GM23338 (cell line): ENCODE data around the gene PRSS21. TPM values are rescaled to one million over a fixed set of nuclear protein-coding genes. Genes with fewer than 3 reads are reported as not detected.

Experiments used
- ATAC-seq: fragments of 200-7000 bp; cut with Tn5 transposase; 3 replicates; pipeline ENCODE4 v1.9.1; 2020
- DNase-seq: peaks from one replicate; pipeline ENCODE4 v3.0.0-alpha.2; 2015; ENCODE audit warnings: low spot score
- H2AFZ ChIP-seq: fragments of 200-600 bp; sonication (generic); 2 replicates; pipeline ENCODE4 v1.8.0; 2016; ENCODE audit warnings: antibody characterized with exemption, mild to moderate bottlenecking, moderate library complexity
- H3F3A ChIP-seq: fragments of 200-600 bp; sonication (generic); replicated peaks from 2 replicates; pipeline ENCODE4 v1.8.0; 2017; ENCODE audit warnings: antibody characterized with exemption, mixed run types, low read depth
- H3K27ac ChIP-seq: fragments of 200-600 bp; sonication (generic); 2 replicates; pipeline ENCODE4 v1.6.1; 2016; ENCODE audit warnings: low read depth
- H3K27me3 ChIP-seq: fragments of 200-600 bp; sonication (generic); 2 replicates; pipeline ENCODE4 v1.8.0; 2016; ENCODE audit warnings: mild to moderate bottlenecking, mixed run types, moderate library complexity; ENCODE audit not compliant: insufficient read depth
- H3K36me3 ChIP-seq: fragments of 200-600 bp; sonication (generic); 2 replicates; pipeline ENCODE4 v1.8.0; 2016; ENCODE audit warnings: mild to moderate bottlenecking; ENCODE audit not compliant: insufficient read depth
- H3K4me1 ChIP-seq: fragments of 200-600 bp; sonication (generic); 2 replicates; pipeline ENCODE4 v1.8.0; 2016; ENCODE audit warnings: mild to moderate bottlenecking, moderate library complexity; ENCODE audit not compliant: insufficient read depth
- H3K4me2 ChIP-seq: fragments of 200-600 bp; sonication (generic); 2 replicates; pipeline ENCODE4 v1.7.1; 2017; ENCODE audit warnings: mixed run types
- H3K4me3 ChIP-seq: fragments of 200-600 bp; sonication (generic); 2 replicates; pipeline ENCODE4 v1.6.1; 2016; ENCODE audit warnings: mixed run types
- H3K79me2 ChIP-seq: fragments of 200-600 bp; sonication (generic); replicated peaks from 2 replicates; pipeline ENCODE4 v1.8.0; 2017; ENCODE audit warnings: mild to moderate bottlenecking; ENCODE audit not compliant: insufficient read depth
- H3K9me2 ChIP-seq: fragments of 200-600 bp; sonication (generic); 2 replicates; pipeline ENCODE4 v1.8.0; 2017; ENCODE audit not compliant: insufficient read depth
- H4K20me1 ChIP-seq: fragments of 200-600 bp; sonication (generic); replicated peaks from 2 replicates; pipeline ENCODE4 v1.8.0; 2017; ENCODE audit warnings: mild to moderate bottlenecking; ENCODE audit not compliant: insufficient read depth
- H3K27ac Mint-ChIP-seq: 2 replicates; pipeline ENCODE4 v1.8.0; 2020; ENCODE audit warnings: inconsistent platforms, mild to moderate bottlenecking, moderate library complexity, mixed read lengths
- H3K27me3 Mint-ChIP-seq: 3 replicates; pipeline ENCODE4 v1.8.0; 2022; ENCODE audit warnings: low read depth, mild to moderate bottlenecking, moderate library complexity, mixed read lengths, inconsistent platforms; ENCODE audit not compliant: insufficient read depth, poor library complexity
- H3K36me3 Mint-ChIP-seq: 3 replicates; pipeline ENCODE4 v1.8.0; 2021; ENCODE audit warnings: low read depth, mild to moderate bottlenecking, inconsistent platforms, moderate library complexity, mixed read lengths
- H3K4me1 Mint-ChIP-seq: 3 replicates; pipeline ENCODE4 v1.8.0; 2020; ENCODE audit warnings: mild to moderate bottlenecking, inconsistent platforms, mixed read lengths
- H3K4me3 Mint-ChIP-seq: 3 replicates; pipeline ENCODE4 v1.8.0; 2021; ENCODE audit warnings: moderate library complexity, mild to moderate bottlenecking, inconsistent platforms, mixed read lengths
- H3K9me3 Mint-ChIP-seq: 3 replicates; pipeline ENCODE4 v1.8.0; 2020; ENCODE audit warnings: moderate library complexity, mild to moderate bottlenecking, inconsistent platforms, mixed read lengths
- CREB1 ChIP-seq: fragments of 250-450 bp; sonication (Bioruptor Pico); IDR thresholded peaks from 2 replicates; pipeline ENCODE4 v1.5.0; 2020; ENCODE audit warnings: low read depth, mild to moderate bottlenecking, moderate library complexity
- CTCF ChIP-seq, 2 experiments: fragments of 200-600 bp in 1 of 2; sonication (generic) in 1 of 2; conservative IDR thresholded peaks; 2 replicates each; pipeline versions ENCODE4 v1.5.1 to v1.6.1; 2016 to 2017; ENCODE audit warnings: antibody characterized with exemption in 2 of 2, low read depth in 2 of 2, mild to moderate bottlenecking in 2 of 2, moderate library complexity in 1 of 2
- ETS1 ChIP-seq: IDR thresholded peaks from 2 replicates; pipeline ENCODE4 v1.6.1; 2016; ENCODE audit warnings: antibody characterized with exemption
- EZH2 ChIP-seq: fragments of 200-600 bp; sonication (generic); IDR thresholded peaks from one replicate; pipeline ENCODE4 v1.8.0; 2017; ENCODE audit warnings: antibody characterized with exemption, mild to moderate bottlenecking, low read depth; ENCODE audit not compliant: unreplicated experiment
- EZH2phosphoT487 ChIP-seq: fragments of 200-600 bp; sonication (generic); IDR thresholded peaks from one replicate; pipeline ENCODE4 v1.8.1; 2018; ENCODE audit warnings: antibody characterized with exemption; ENCODE audit not compliant: unreplicated experiment
- JUNB ChIP-seq: IDR thresholded peaks from one replicate; pipeline ENCODE4 v1.6.1; 2016; ENCODE audit warnings: antibody characterized with exemption; ENCODE audit not compliant: unreplicated experiment
- NANOG ChIP-seq: IDR thresholded peaks from 2 replicates; pipeline ENCODE4 v1.6.1; 2016; ENCODE audit warnings: antibody characterized with exemption, borderline replicate concordance
- POLR2AphosphoS5 ChIP-seq: IDR thresholded peaks from 2 replicates; pipeline ENCODE4 v1.6.1; 2016; ENCODE audit warnings: antibody characterized with exemption, low read depth
- REST ChIP-seq: IDR thresholded peaks from one replicate; pipeline ENCODE4 v1.6.1; 2018; ENCODE audit warnings: antibody characterized with exemption; ENCODE audit not compliant: unreplicated experiment
- STAT1 ChIP-seq: IDR thresholded peaks from one replicate; pipeline ENCODE4 v1.6.1; 2016; ENCODE audit warnings: antibody characterized with exemption; ENCODE audit not compliant: unreplicated experiment
- ZNF114 ChIP-seq: fragments of 250-450 bp; sonication (Bioruptor Pico); IDR thresholded peaks from 2 replicates; pipeline ENCODE4 v1.5.0; 2020; ENCODE audit warnings: mild to moderate bottlenecking, moderate library complexity
- ZNF331 ChIP-seq: fragments of 250-450 bp; sonication (Bioruptor Pico); IDR thresholded peaks from 2 replicates; pipeline ENCODE4 v1.5.0; 2020; ENCODE audit warnings: low read depth, mild to moderate bottlenecking, moderate library complexity
- ZNF462 ChIP-seq: fragments of 250-450 bp; sonication (Bioruptor Pico); IDR thresholded peaks from 2 replicates; pipeline ENCODE4 v1.5.0; 2020; ENCODE audit warnings: mild to moderate bottlenecking, moderate library complexity
- polyA plus RNA-seq: library from polyadenylated mRNA; unstranded; fragments of >200 nt; fragmentation: Nextera tagmentation; extraction: Ambion mirVana; gene quantifications from 2 replicates; pipeline ENCODE4 v1.2.1, GENCODE V29; 2016
- total RNA-seq: library from RNA; depleted of rRNA; stranded (reverse); fragments of >200 nt; shearing (Covaris generic); gene quantifications from 2 replicates; pipeline ENCODE4 v1.2.3, GENCODE V29; 2014

PRSS21 gene
- total and polyA plus RNA-seq, 2 experiments from 2014 or later, result 2.4 to 3.1 TPM

GRCh38 chr16:2853531-2854073 is 36.6 kb downstream of the PRSS21 start:
- DNase-seq, result no peak
- Histone ChIP-seq H3K36me3 (no peaks in the 10 kb centered on the region), H4K20me1 (no peaks in the 10 kb centered on the region), H3K27me3 (peaks cover 10% of the 10 kb centered on the region), H3K9me2 (no peaks in the 10 kb centered on the region), H3K79me2 (no peaks in the 10 kb centered on the region), H3K4me3 (no peak overlapping the region), H2AFZ (no peak overlapping the region), H3K27ac (no peak overlapping the region), H3K4me2 (no peak overlapping the region), H3K4me1 (no peaks in the 10 kb centered on the region), H3F3A (no peaks in the 10 kb centered on the region)
- TF ChIP-seq NANOG (no peak), EZH2phosphoT487 (no peak), ZNF462 (CRISPR knock-in tag) (no peak), CTCF (conservative IDR thresholded peaks at IDR 0.05; ENCODE audit: low read depth in 2 of 2) (no peak), ZNF331 (CRISPR knock-in tag) (no peak), EZH2 (no peak), CREB1 (CRISPR knock-in tag) (no peak), JUNB (no peak), STAT1 (no peak), REST (no peak), POLR2AphosphoS5 (no peak), ZNF114 (CRISPR knock-in tag) (no peak), ETS1 (no peak)
- ATAC-seq, result no peak
- Mint-ChIP-seq H3K27me3 (peaks cover 17% of the 10 kb centered on the region), H3K36me3 (peaks cover 9% of the 10 kb centered on the region), H3K4me1 (peaks cover 3% of the 10 kb centered on the region), H3K27ac (no peak overlapping the region), H3K9me3 (peaks cover 16% of the 10 kb centered on the region), H3K4me3 (no peak overlapping the region)
